GM12891 (cell line): ENCODE data around the gene SLC24A5.
A peak's percentile ranks its signal among the peaks of the same experiment; 100 is the strongest.

Source experiments
- PAX5 ChIP-seq: IDR thresholded peaks from 2 replicates; pipeline ENCODE4 v1.6.1; 2011; ENCODE audit warnings: low read length, moderate library complexity, mild to moderate bottlenecking; ENCODE audit not compliant: insufficient read depth, severe bottlenecking
- POLR2A ChIP-seq: IDR thresholded peaks from 2 replicates; pipeline ENCODE4 v1.6.1; 2011; ENCODE audit warnings: low read depth, low read length, control low read depth
- POLR2AphosphoS5 ChIP-seq: IDR thresholded peaks from 2 replicates; pipeline ENCODE4 v1.6.1; 2011; ENCODE audit warnings: low read depth, low read length, control low read depth
- SPI1 ChIP-seq: IDR thresholded peaks from 2 replicates; pipeline ENCODE4 v1.6.1; 2011; ENCODE audit warnings: low read depth, low read length, control low read depth
- TAF1 ChIP-seq: IDR thresholded peaks from 2 replicates; pipeline ENCODE4 v1.6.1; 2011; ENCODE audit warnings: low read depth, low read length, control low read depth

- TF ChIP-seq POLR2A, result no peak
- TF ChIP-seq TAF1, result no peak
- no peak for TF ChIP-seq POLR2AphosphoS5
- TF ChIP-seq SPI1, result 0 out of 2 replicates have a peak, but pooled peaks have one; percentile 19
- TF ChIP-seq PAX5, result no peak
Observed at GRCh38 chr15:48144889-48145288, 24.1 kb downstream of the SLC24A5 start.
